WI38 (cell line): ENCODE measurements around the gene PAK1.
"Not testable (repeated sequence)": the region's sequence is repeated elsewhere in the genome, so short reads cannot be mapped to it uniquely, and the experiment has no call there.

Experiments used
- H3K4me3 ChIP-seq: 2 replicates; pipeline ENCODE4 v1.5.1; 2011; ENCODE audit warnings: low read depth, mild to moderate bottlenecking, control low read depth, low read length
- TF ChIP-seq, protein P1 (sequence below): IDR thresholded peaks from 2 replicates; pipeline ENCODE4 v1.5.1; 2012; ENCODE audit warnings: low read depth, mild to moderate bottlenecking, control low read depth, low read length

Gene PAK1

DNA sequence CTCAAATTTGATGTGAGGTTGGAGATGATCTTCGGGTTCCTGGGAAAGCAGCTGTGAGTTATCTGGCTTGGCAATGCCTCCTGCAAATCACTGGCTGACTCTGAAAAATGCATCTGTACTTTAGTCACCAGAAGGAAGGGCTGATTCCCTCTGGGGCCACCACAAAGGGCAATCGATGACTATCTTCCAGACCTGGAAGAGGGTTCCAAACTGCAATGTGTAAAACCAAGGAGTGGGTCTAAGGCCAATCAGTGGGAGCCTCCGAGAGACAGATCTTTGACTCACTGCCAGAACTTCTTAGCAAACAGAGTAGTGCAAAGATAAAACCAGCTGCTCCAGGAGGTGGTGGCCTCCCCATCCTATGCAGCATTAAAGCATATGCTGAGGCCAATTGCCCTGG is 29.1 kb upstream of the PAK1 start:
- H3K4me3 ChIP-seq, result no peak overlapping the region
- TF ChIP-seq, protein P1, sequence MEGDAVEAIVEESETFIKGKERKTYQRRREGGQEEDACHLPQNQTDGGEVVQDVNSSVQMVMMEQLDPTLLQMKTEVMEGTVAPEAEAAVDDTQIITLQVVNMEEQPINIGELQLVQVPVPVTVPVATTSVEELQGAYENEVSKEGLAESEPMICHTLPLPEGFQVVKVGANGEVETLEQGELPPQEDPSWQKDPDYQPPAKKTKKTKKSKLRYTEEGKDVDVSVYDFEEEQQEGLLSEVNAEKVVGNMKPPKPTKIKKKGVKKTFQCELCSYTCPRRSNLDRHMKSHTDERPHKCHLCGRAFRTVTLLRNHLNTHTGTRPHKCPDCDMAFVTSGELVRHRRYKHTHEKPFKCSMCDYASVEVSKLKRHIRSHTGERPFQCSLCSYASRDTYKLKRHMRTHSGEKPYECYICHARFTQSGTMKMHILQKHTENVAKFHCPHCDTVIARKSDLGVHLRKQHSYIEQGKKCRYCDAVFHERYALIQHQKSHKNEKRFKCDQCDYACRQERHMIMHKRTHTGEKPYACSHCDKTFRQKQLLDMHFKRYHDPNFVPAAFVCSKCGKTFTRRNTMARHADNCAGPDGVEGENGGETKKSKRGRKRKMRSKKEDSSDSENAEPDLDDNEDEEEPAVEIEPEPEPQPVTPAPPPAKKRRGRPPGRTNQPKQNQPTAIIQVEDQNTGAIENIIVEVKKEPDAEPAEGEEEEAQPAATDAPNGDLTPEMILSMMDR, result no peak

DNA sequence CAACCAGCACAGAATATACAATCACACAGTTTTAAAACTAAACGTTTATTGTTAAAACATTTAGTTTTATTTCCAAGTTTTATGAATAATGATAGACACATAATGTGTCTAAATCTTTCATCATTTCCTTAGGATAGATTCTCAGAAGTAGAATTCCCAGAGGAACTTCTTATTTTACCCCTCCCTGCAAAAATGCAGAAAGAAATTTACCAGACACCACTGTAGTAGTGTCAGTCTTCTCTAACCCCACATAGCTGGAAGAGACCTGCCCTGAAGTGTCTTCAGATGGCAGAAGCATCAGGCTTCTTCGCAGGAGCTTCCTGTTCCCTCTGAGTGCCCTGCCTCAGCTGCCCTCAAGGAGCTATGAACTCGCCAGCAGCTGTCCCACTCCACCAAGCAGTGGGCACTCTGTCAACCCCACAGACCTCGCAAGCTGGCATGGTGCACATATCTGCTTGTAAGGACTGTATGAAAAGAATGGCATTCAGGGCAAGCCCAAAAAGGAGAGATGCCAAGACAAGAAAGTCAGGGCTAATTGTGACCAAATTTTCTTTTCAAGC is 28.5 kb upstream of the PAK1 start:
- TF ChIP-seq, protein P1, result no peak
- no peak overlapping the region for H3K4me3 ChIP-seq

DNA sequence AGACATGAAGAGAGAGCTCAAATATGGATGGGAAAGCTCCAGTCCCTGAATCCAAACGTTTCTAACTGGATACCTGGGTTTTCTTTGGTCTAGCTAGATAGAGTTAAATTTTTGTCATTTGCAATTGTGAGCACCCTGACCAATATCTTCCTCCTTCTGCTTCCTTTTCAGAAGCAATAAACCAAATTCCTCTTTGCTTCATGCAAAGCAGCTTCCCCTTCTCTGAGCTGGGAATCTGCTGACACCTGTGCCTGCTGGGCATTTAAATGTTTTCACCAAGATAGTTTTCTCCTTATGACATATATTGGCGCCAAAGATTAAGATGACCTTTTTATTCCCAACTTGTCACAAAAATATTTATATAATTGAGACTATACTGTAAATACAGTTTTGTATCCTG is 27.9 kb upstream of the PAK1 start:
- no peak overlapping the region for H3K4me3 ChIP-seq
- TF ChIP-seq, protein P1, result no peak

DNA sequence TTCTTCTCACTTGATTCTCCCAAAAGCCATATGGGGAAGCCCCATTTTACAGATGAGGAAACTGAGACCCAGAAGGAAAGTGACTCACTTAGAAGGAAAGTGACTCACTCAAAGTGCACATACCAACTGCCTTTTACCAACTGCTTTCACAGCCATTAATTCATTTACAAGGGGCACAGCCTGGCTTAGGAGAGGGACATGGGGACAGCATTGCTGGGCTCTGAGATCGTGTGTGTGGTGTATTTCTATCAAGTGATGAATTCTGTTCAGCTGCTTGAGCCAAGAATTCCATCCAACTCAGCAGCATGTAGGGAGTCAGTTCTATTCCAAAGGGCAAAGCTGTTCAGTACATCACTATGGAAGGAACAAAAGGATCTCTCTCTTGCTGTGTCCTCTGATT is 23.5 kb upstream of the PAK1 start:
- TF ChIP-seq, protein P1, result no peak

DNA sequence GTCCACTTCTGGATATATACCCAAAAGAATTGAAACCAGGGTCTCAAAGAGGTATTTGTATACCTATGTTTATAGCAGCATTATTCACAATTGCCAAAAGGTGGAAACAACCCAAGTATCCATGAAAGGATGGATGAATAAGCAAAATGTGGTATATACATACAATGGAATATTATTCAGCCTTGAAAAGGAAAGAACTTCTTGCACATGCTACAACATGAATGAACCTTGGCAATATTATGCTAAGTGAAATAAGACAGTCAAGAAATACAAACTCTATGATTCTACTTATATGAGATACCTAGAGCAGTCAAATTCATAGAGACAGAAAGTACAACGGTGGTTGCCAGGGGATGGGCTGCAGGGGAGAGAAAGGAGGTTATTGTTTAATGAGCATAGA is 21.6 kb upstream of the PAK1 start:
- TF ChIP-seq, protein P1, result no peak

More for the DNA sequence above, 23.5 kb upstream of the PAK1 start:
- H3K4me3 ChIP-seq, result no peak overlapping the region

DNA sequence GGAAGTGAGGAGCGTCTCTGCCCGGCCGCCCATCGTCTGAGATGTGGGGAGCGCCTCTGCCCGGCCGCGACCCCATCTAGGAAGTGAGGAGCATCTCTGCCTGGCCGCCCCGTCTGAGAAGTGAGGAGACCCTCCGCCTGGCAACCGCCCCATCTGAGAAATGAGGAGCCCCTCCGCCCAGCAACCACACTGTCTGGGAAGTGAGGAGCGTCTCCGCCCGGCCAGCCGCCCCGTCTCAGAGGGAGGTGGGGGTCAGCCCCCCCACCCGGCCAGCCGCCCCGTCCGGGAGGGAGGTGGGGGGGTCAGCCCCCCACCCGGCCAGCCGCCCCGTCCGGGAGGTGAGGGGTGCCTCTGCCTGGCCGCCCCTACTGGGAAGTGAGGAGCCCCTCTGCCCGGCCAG is 16.1 kb upstream of the PAK1 start:
- H3K4me3 ChIP-seq, result not testable (repeated sequence)

More for the DNA sequence above, 21.6 kb upstream of the PAK1 start:
- H3K4me3 ChIP-seq, result no peak overlapping the region

DNA sequence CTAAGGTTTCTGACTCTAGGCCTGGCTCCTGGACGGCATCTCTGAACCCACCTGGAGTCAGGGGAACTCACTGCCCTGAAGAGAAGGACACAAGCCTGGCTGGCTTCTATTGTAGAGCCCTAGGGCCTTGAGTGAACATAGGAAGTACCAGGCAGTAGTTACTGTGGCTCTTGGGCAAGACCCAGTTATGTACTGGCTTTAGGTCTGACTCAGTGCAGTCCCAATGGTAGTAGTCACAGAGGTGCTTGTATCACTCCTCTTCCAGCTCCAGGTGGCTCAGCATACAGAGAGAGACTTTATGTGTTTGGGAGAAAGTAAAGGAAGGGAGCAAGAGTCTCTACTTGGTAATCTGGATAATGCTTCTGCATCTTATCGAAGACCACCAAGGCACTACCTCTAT is 13.9 kb upstream of the PAK1 start:
- TF ChIP-seq, protein P1, result no peak
- H3K4me3 ChIP-seq, result no peak overlapping the region

DNA sequence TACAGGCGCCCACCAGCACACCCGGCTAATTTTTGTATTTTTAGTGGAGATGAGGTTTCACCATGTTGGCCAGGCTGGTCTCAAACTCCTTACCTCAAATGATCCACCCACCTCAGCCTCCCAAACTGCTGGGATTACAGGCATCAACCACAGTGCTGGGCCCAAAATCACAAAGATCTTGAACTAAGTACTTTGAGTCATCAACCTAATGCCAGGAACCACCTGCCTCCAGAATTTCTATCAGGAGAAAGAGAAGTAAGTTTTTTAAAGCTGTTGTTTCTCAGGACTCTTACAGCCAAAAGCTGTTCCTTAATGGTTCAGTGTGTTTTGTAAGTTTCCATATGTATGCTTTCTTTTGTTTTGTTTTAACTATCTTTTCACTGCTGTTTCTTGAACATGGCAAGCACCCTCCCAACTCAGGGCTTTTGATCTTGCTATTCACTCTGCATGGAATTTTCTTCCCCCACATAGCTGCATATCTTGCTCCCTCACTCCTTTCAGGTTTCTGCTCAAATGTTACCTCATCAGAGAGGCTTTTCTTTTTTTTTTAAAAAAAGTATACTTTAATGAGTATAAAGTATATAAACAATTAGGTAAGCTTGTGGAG is 6.0 kb upstream of the PAK1 start:
- no peak overlapping the region for H3K4me3 ChIP-seq
- TF ChIP-seq, protein P1, result no peak
